Erythroblast (primary cell): ENCODE data around the gene RAP2A.

Experiments
- GATA1 ChIP-seq: IDR thresholded peaks from 2 replicates; pipeline ENCODE4 v1.6.1; 2011; ENCODE audit warnings: low read depth, mild to moderate bottlenecking, control low read depth, low read length, moderate library complexity
- POLR2A ChIP-seq: IDR thresholded peaks from 2 replicates; pipeline ENCODE4 v1.6.1; 2011; ENCODE audit warnings: mild to moderate bottlenecking, low read length

DNA sequence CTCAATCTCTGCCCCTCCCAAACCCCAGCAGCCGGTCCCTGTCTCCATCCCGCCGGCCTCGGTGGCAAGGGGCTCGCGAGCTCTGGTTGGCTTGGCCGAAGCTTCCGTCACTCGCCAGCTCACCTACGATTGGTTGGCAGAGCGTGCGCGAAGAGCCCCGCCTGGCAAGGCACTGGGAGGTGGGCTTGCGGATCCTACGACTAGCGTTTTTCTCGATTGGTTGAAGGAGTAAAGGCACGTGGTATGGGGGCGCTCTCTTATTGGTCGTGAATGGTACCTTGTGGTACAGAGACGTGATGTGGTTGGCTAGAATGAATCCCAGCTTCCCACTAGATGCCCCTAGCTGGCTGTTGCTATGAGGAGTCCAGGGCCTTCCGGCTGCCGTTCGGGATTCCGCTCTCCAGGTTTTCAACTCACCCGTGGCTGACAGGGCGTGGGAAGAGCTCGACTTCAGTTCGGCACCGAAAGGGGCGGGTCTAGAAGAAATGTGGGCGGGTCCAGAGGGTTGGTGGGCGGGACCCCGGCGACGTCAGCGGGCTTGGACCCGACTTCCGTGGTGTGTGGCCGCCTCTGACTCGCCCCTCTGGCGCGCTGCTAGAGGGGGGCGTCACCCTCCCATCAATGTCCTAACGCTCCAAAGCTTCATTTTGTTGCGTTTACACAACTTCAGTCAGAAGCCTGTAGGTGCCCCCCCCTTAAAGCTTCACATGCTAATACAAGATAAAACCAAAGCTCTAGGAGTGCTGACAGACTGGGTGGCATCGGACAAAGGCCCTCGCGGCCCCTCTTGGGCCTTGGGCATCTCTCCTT lies 847 bp upstream of the RAP2A start:
- TF ChIP-seq POLR2A, result peak; percentile 80
- TF ChIP-seq GATA1, result no peak
